ENCODE measurements around the gene CD22. TPM values are rescaled to one million over a fixed set of nuclear protein-coding genes. Genes with fewer than 3 reads are reported as not detected.

CD22 gene
- total and polyA plus RNA-seq, 2 donors (not counting 1 experiment from before 2014, with no cell fraction given): 692 to 1,437 TPM

DNA sequence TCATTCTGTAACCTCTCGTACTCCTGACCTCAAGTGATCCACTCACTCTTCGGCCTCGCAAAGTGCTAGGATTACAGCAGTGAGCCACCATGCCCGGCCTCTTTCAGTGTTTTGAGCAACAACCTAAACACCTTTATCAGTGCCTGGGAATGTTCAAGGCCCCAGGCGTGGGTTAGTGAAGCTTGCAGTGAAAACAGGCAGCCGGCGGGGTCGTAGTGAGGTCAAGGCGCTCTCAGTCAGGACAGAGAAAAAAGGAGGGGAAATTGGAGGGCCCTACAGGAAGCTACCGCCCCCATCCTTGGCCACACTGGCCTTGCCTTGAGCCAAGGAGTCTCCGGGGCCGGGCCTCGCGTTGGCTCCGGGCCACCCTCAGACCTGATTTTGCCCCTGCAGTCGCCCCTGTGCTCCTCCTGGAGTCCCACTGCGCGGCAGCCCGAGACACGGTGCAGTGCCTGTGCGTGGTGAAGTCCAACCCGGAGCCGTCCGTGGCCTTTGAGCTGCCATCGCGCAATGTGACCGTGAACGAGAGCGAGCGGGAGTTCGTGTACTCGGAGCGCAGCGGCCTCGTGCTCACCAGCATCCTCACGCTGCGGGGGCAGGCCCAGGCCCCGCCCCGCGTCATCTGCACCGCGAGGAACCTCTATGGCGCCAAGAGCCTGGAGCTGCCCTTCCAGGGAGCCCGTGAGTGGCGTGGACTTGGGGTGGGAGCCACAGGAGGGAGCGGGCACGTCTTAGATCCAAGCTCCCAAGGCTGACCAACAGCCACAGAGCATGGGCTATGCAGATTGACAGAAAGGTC is 19.3 kb upstream of the CD22 start:
- no peaks in the 10 kb centered on the region for H3K27me3 Mint-ChIP-seq
- no peak for ATAC-seq (ENCODE audit: low read depth)
- no peaks in the 10 kb centered on the region for H3K36me3 ChIP-seq (replicated peaks in 1 of 2; ENCODE audit: control extremely low read depth in 1 of 2, control insufficient read depth in 1 of 2, extremely low read depth in 1 of 2, insufficient read depth in 2 of 2, low read length in 1 of 2)
- H3K4me1 Mint-ChIP-seq: peaks cover 51% of the 10 kb centered on the region
- ChIA-PET POLR2A (no interaction called here), CTCF (no interaction called here)
- H3K4me3 Mint-ChIP-seq: no peak overlapping the region
- no peaks in the 10 kb centered on the region for H3K9me3 ChIP-seq (ENCODE audit: control extremely low read depth in 1 of 3, control insufficient read depth in 2 of 3, insufficient read depth in 1 of 3, low read length in 2 of 3)
- H3K4me2 ChIP-seq (replicated peaks; ENCODE audit: low read depth, low read length, poor library complexity, severe bottlenecking): no peak overlapping the region
- no peak overlapping the region for H3K9ac ChIP-seq (ENCODE audit: low read length)
- no peak overlapping the region for H3K4me3 ChIP-seq (ENCODE audit: control extremely low read depth in 1 of 5, extremely low read depth in 1 of 5, insufficient read depth in 1 of 5, low read depth in 2 of 5, low read length in 4 of 5)
- no peak overlapping the region for H3K27ac Mint-ChIP-seq
- no peaks in the 10 kb centered on the region for H3K9me3 Mint-ChIP-seq (ENCODE audit: insufficient read depth)
- peaks cover 30 to 65% of the 10 kb centered on the region in 2 donors for H3K4me1 ChIP-seq (ENCODE audit: control insufficient read depth in 2 of 2, insufficient read depth in 2 of 2, low read length in 2 of 2)
- no peak overlapping the region for H3K27ac ChIP-seq (ENCODE audit: low read length in 2 of 2)
- H3K79me2 ChIP-seq (ENCODE audit: control insufficient read depth, insufficient read depth, low read length): peaks cover 50% of the 10 kb centered on the region
- intact Hi-C loops (cut with micrococcal nuclease): no loop called here
- H3K27me3 ChIP-seq (replicated peaks in 1 of 4; ENCODE audit: control extremely low read depth in 1 of 4, control insufficient read depth in 3 of 4, insufficient read depth in 4 of 4, low read length in 3 of 4): no peaks in the 10 kb centered on the region
- 94% methylated on average over 41 of the region's 47 CpGs for WGBS (ENCODE audit: insufficient coverage)
- H2AFZ ChIP-seq (ENCODE audit: insufficient read depth, low read depth, low read length, poor library complexity, severe bottlenecking): no peak overlapping the region
- no peak for DNase-seq
- no peaks in the 10 kb centered on the region for H4K20me1 ChIP-seq (ENCODE audit: control insufficient read depth, insufficient read depth, low read length, poor library complexity, severe bottlenecking)
- TF ChIP-seq EZH2 (IDR thresholded peaks at IDR 0.05; ENCODE audit: borderline replicate concordance, insufficient read depth, low read depth, low read length, poor library complexity, severe bottlenecking) (no peak), CTCF (IDR thresholded peaks at IDR 0.05) (no peak)

DNA sequence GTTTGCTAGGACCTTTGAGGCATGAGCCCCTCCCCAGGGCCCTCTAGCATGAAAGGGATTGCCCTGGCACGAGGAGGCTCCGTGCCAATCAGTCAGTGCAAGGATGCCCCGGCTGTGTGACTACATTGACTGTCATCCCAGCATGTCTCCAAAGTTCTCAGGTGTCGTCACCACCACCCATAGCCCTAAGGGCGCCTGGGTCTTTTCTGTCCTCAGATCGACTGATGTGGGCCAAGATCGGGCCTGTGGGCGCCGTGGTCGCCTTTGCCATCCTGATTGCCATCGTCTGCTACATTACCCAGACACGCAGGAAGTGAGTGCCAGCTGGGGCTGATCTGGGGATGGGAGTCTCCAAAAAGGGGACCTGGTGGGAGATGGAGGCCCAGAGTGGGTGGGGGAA is 18.7 kb upstream of the CD22 start:
- intact Hi-C loops (cut with micrococcal nuclease): no loop called here
- no peak for DNase-seq
- H4K20me1 ChIP-seq (ENCODE audit: control insufficient read depth, insufficient read depth, low read length, poor library complexity, severe bottlenecking): no peaks in the 10 kb centered on the region
- ATAC-seq (ENCODE audit: low read depth): no peak
- peak overlapping the region; percentile 37 for H3K27ac Mint-ChIP-seq
- TF ChIP-seq CTCF (IDR thresholded peaks at IDR 0.05) (no peak), EZH2 (IDR thresholded peaks at IDR 0.05; ENCODE audit: borderline replicate concordance, insufficient read depth, low read depth, low read length, poor library complexity, severe bottlenecking) (no peak)
- peaks cover 51% of the 10 kb centered on the region for H3K4me1 Mint-ChIP-seq
- H3K9me3 Mint-ChIP-seq (ENCODE audit: insufficient read depth): no peaks in the 10 kb centered on the region
- WGBS (ENCODE audit: insufficient coverage): 76% methylated on average over 9 of the region's 12 CpGs
- ChIA-PET CTCF (no interaction called here), POLR2A (no interaction called here)
- no peak overlapping the region for H3K4me3 ChIP-seq (ENCODE audit: control extremely low read depth in 1 of 5, extremely low read depth in 1 of 5, insufficient read depth in 1 of 5, low read depth in 2 of 5, low read length in 4 of 5)
- no peaks in the 10 kb centered on the region for H3K27me3 Mint-ChIP-seq
- H3K9me3 ChIP-seq (ENCODE audit: control extremely low read depth in 1 of 3, control insufficient read depth in 2 of 3, insufficient read depth in 1 of 3, low read length in 2 of 3): no peaks in the 10 kb centered on the region
- peaks cover 57% of the 10 kb centered on the region for H3K79me2 ChIP-seq (ENCODE audit: control insufficient read depth, insufficient read depth, low read length)
- peaks cover 35 to 69% of the 10 kb centered on the region in 2 donors for H3K4me1 ChIP-seq (ENCODE audit: control insufficient read depth in 2 of 2, insufficient read depth in 2 of 2, low read length in 2 of 2)
- no peak overlapping the region for H2AFZ ChIP-seq (ENCODE audit: insufficient read depth, low read depth, low read length, poor library complexity, severe bottlenecking)
- H3K9ac ChIP-seq (ENCODE audit: low read length): no peak overlapping the region
- H3K27ac ChIP-seq (ENCODE audit: low read length in 2 of 2): no peak overlapping the region
- peak overlapping the region; percentile 15 for H3K4me2 ChIP-seq (replicated peaks; ENCODE audit: low read depth, low read length, poor library complexity, severe bottlenecking)
- H3K27me3 ChIP-seq (replicated peaks in 1 of 4; ENCODE audit: control extremely low read depth in 1 of 4, control insufficient read depth in 3 of 4, insufficient read depth in 4 of 4, low read length in 3 of 4): no peaks in the 10 kb centered on the region
- H3K36me3 ChIP-seq (replicated peaks in 1 of 2; ENCODE audit: control extremely low read depth in 1 of 2, control insufficient read depth in 1 of 2, extremely low read depth in 1 of 2, insufficient read depth in 2 of 2, low read length in 1 of 2): no peaks in the 10 kb centered on the region
- H3K4me3 Mint-ChIP-seq: no peak overlapping the region
